Right lobe of liver (tissue), 6 donors: Measurements from ENCODE around the gene TRPM7. TPM values are rescaled to one million over a fixed set of nuclear protein-coding genes. Genes with fewer than 3 reads are reported as not detected.

Experiments used
- ATAC-seq, 4 donors: fragments of 200-7000 bp; cut with Tn5 transposase; one replicate each; pipeline ENCODE4 v1.9.1; 2020; ENCODE audit warnings: mild to moderate bottlenecking in 4 of 4, moderate library complexity in 4 of 4
- DNase-seq, 3 donors: peaks; one replicate each; pipeline ENCODE4 v3.0.0-alpha.2; 2020
- H3K27ac ChIP-seq, 3 donors: fragments of 200-600 bp; one replicate each; pipeline ENCODE4 v1.8.0; 2022
- H3K27me3 ChIP-seq, 2 donors: fragments of 200-600 bp; one replicate each; pipeline ENCODE4 v1.8.0; 2022
- H3K36me3 ChIP-seq, 4 donors: fragments of 200-600 bp; sonication (generic) in 1 of 4; one replicate each; pipeline versions ENCODE4 v1.5.1 to v1.8.0; 2017 to 2022; ENCODE audit warnings: control low read depth in 1 of 4
- H3K4me1 ChIP-seq, 4 donors: fragments of 200-600 bp; sonication (generic) in 1 of 4; one replicate each; pipeline versions ENCODE4 v1.5.1 to v1.8.0; 2017 to 2022; ENCODE audit warnings: control low read depth in 1 of 4
- H3K4me3 ChIP-seq, 3 donors: fragments of 200-600 bp; one replicate each; pipeline ENCODE4 v1.8.0; 2022
- H3K9me3 ChIP-seq, 4 donors: fragments of 200-600 bp; sonication (generic) in 1 of 4; one replicate each; pipeline versions ENCODE4 v1.5.1 to v1.8.0; 2017 to 2022; ENCODE audit warnings: control low read depth in 1 of 4
- POLR2A ChIP-seq: fragments of 450-650 bp; IDR thresholded peaks from one replicate; pipeline ENCODE4 v1.6.1; 2017; ENCODE audit warnings: antibody characterized with exemption, mild to moderate bottlenecking
- WGBS: methylation state at CpG from one replicate; pipeline ENCODE4 v1.1.6; 2018; ENCODE audit warnings: low coverage, low lambda C conversion rate; ENCODE audit not compliant: insufficient coverage; ENCODE audit errors: missing lambda C conversion rate; 5-methylcytosine and 5-hydroxymethylcytosine counted together
- intact Hi-C, 2 donors: fragments of 100-400 bp; cut with DNase I; formaldehyde crosslinking; loops; one replicate each; pipeline versions ENCODE4 v1.11.2 to v1.14.1; 2022
- small RNA-seq, 2 experiments: library from RNA; depleted of rRNA; stranded (forward); fragments of <200 nt; gene quantifications; one replicate each; pipeline ENCODE3, GENCODE V24; 2016
- total RNA-seq, 6 experiments: library from RNA; depleted of rRNA in 2 of 6; stranded (reverse); fragments of >200 nt in 2 of 6; fragmentation: NEBNext Ultra II Directional in 3 of 6; extraction: Animal tissue kit (Norgen Biotek cat#: 25700) in 3 of 6; gene quantifications; one replicate each; pipeline versions ENCODE4 v1.1.0 to v1.2.4, GENCODE V29; 2016 to 2023
- TF ChIP-seq, protein P1 (sequence below), 4 donors: fragments of 200-600 bp in 3 of 4; fragments of 450-650 bp in 1 of 4; IDR thresholded peaks; one replicate each; pipeline versions ENCODE4 v1.5.1 to v1.8.0; 2016 to 2022; ENCODE audit warnings: antibody characterized with exemption in 4 of 4, mild to moderate bottlenecking in 2 of 4
- donor health status: DM: no; HTN: yes; CAD: no.
- donor health status: DM: no; HTN: no; CAD: no.
- donor health status: DM: no; HTN: no; CAD: no.
- donor health status: DM: no; HTN: yes; CAD: no.
- donor health status: DM: no; HTN: yes; CAD: no.

The TRPM7 gene
- total RNA-seq, 6 experiments from 2014 or later = 20.9 to 31.9 (median 24.7) TPM

DNA sequence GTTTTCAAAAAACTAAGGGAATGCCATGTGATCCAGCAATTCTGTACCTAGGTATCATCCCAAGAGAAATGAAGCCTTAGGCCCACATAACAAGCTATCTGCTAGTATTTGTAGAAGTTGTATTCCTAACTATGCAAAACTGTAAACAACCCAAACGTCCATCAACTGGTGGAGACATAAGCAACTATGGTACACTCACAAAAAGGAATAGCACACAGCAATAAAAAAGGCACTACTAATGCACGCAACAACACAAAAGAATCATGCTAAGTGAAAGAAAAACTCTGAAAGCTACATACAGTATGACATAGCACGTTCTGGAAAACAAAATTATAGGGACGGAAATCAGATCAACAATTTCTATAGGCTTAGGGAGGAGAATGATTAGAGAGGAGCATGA is 155.4 kb downstream of the TRPM7 start:
- Histone ChIP-seq H3K27me3 (no peaks in the 10 kb centered on the region), H3K4me1 (no peaks in the 10 kb centered on the region), H3K9me3 (no peaks in the 10 kb centered on the region), H3K4me3 (no peak overlapping the region), H3K27ac (no peak overlapping the region), H3K36me3 (no peaks in the 10 kb centered on the region)
- no peak for DNase-seq
- intact Hi-C loops = no loop called here
- TF ChIP-seq, protein P1, sequence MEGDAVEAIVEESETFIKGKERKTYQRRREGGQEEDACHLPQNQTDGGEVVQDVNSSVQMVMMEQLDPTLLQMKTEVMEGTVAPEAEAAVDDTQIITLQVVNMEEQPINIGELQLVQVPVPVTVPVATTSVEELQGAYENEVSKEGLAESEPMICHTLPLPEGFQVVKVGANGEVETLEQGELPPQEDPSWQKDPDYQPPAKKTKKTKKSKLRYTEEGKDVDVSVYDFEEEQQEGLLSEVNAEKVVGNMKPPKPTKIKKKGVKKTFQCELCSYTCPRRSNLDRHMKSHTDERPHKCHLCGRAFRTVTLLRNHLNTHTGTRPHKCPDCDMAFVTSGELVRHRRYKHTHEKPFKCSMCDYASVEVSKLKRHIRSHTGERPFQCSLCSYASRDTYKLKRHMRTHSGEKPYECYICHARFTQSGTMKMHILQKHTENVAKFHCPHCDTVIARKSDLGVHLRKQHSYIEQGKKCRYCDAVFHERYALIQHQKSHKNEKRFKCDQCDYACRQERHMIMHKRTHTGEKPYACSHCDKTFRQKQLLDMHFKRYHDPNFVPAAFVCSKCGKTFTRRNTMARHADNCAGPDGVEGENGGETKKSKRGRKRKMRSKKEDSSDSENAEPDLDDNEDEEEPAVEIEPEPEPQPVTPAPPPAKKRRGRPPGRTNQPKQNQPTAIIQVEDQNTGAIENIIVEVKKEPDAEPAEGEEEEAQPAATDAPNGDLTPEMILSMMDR (IDR thresholded peaks at IDR 0.05) = no peak
- no peak for TF ChIP-seq POLR2A
- 87% methylated on average over 4 of the region's 4 CpGs for WGBS
- ATAC-seq = no peak

DNA sequence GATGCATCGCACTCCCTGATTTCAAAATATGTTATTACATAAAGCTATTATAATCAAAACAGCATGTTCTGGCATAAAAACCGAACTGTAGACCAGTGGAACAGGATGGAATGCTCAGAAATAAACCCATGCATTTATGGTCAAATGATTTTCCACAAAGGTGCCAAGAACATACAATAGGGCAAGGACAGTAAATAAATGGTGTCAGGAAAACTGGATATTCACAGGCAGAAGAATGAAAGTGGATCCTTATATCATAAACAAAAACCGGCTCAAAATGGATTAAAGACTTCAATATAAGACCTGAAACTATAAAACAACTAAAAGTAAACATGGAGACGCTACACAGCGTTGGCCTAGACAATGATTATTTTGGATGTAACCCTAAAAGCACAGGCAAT is 162.7 kb downstream of the TRPM7 start:
- 78% methylated on average over 5 of the region's 5 CpGs for WGBS
- ATAC-seq (no peak), DNase-seq (no peak)
- H3K4me3 ChIP-seq = no peak overlapping the region
- H3K36me3 ChIP-seq = no peaks in the 10 kb centered on the region
- H3K27me3 ChIP-seq = no peaks in the 10 kb centered on the region
- no peak overlapping the region for H3K27ac ChIP-seq
- H3K4me1 ChIP-seq = no peaks in the 10 kb centered on the region
- H3K9me3 ChIP-seq = no peaks in the 10 kb centered on the region
- no peak for TF ChIP-seq POLR2A
- TF ChIP-seq, protein P1 (IDR thresholded peaks at IDR 0.05) = no peak
- intact Hi-C loops = no loop called here

DNA sequence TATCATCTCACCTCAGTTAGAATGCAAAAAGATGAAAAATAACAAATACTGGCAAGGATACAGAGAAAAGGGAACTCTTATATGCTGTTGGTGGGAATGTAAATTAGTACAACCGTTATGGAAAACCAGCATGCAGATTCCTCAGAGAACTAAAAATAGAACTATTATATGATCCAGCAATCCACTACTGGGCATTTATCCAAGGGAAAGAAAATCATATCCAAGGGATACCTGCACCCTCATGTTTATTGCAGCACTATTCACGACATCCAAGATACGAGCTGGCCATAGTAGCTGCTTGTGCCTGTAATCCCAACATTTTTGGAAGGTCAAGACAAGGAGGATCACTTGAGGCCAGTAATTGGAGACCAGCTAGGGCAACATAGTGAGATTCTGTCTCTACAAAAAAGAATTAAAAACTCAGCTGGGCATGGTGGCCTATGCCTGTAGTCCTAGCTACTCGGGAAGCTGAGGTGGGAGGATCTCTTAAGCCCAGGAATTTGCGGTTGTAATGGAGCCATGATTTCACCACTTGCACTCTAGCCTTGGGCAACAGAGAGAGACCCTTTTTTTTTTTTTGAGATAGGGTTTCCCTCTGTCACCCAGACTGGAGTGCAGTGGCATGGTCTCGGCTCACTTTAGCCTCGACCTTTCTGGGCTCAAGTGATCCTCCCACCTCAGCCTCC is 166.7 kb downstream of the TRPM7 start:
- DNase-seq (no peak), ATAC-seq (no peak)
- Histone ChIP-seq H3K27me3 (no peaks in the 10 kb centered on the region), H3K4me3 (no peak overlapping the region), H3K9me3 (no peaks in the 10 kb centered on the region), H3K27ac (no peak overlapping the region), H3K36me3 (no peaks in the 10 kb centered on the region), H3K4me1 (no peaks in the 10 kb centered on the region)
- TF ChIP-seq, protein P1 (IDR thresholded peaks at IDR 0.05) = no peak
- no peak for TF ChIP-seq POLR2A
- intact Hi-C loops = no loop called here
- WGBS = 75% methylated on average over 5 of the region's 7 CpGs

DNA sequence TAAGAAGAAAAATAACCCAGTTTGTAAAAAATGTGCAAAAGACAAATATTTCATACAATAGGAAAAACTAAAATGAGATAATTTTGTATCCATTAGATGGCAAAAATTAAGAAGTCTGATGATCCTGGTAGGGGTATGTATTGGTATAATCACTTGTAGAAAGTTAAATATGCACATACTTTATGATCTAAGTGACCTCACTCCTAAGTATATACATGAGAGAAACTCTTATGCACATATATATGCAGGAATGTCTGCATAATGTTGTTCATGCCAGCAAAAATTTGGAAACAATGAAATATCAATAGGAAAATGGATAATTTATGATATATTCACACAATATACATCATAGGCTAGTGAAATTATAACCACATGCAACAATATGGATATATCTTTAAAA is 173.6 kb downstream of the TRPM7 start:
- no peaks in the 10 kb centered on the region for H3K4me1 ChIP-seq
- intact Hi-C loops = no loop called here
- H3K27me3 ChIP-seq = no peaks in the 10 kb centered on the region
- DNase-seq = no peak
- ATAC-seq = no peak
- TF ChIP-seq, protein P1 (IDR thresholded peaks at IDR 0.05) = no peak
- no peak for TF ChIP-seq POLR2A
- H3K36me3 ChIP-seq = no peaks in the 10 kb centered on the region
- no peaks in the 10 kb centered on the region for H3K9me3 ChIP-seq
- no peak overlapping the region for H3K27ac ChIP-seq
- no peak overlapping the region for H3K4me3 ChIP-seq

Small RNA genes within 50 kb of the gene (small RNA-seq; reads per million reads assigned to genes)
- 0 reads per million in 2 experiments for gene RN7SL354P

Other genes starting within 250 kb of the TRPM7 start
- gene USP50, start 140.1 kb downstream of the TRPM7 start, total RNA-seq = under 1 TPM in 4 of 6 experiments, not detected in 2; 0.42 to 0.90 (median 0.72) TPM
- 100 to 1,000 TPM in 5 of 6 experiments, 10 to 100 TPM in 1; 94.0 to 239 (median 120) TPM for gene SPPL2A, start 78.9 kb upstream of the TRPM7 start, total RNA-seq
- 1 to 10 TPM; 4.2 to 5.4 (median 5.0) TPM for gene AP4E1, start 221.9 kb upstream of the TRPM7 start, total RNA-seq